H1 (cell line): ENCODE data around the gene RCBTB2. TPM values are rescaled to one million over a fixed set of nuclear protein-coding genes. Genes with fewer than 3 reads are reported as not detected.

ENCODE experiments used
- CTCF ChIA-PET: fragments of 300-600 bp; sonication (Branson Sonifier 250); formaldehyde crosslinking; loops from one replicate; lab custom pipeline; 2021; ENCODE audit not compliant: partially characterized antibody; lab: Charles Lee
- POLR2A ChIA-PET: fragments of 300-600 bp; sonication (Branson Sonifier 250); formaldehyde crosslinking; loops from one replicate; lab custom pipeline; 2021; ENCODE audit warnings: inconsistent platforms; ENCODE audit not compliant: partially characterized antibody; lab: Charles Lee
- DNase-seq, 2 experiments: peaks; one replicate each; pipeline versions ENCODE4 v3.0.0 to v3.0.0-alpha.2; 2010 to 2022; ENCODE audit warnings: low spot score in 2 of 2, low read depth in 1 of 2, mixed read lengths in 1 of 2
- FAIRE-seq: peaks from 2 replicates; lab custom pipeline; 2011; peaks lifted over from hg19 to GRCh38; lab: Jason Lieb, UNC
- H2AFZ ChIP-seq: 2 replicates; pipeline ENCODE4 v1.8.1; 2012; ENCODE audit warnings: low read length, inconsistent platforms
- H2AK5ac ChIP-seq: 2 replicates; pipeline ENCODE4 v1.6.1; 2013; ENCODE audit warnings: low read depth, low read length
- H2BK120ac ChIP-seq: replicated peaks from 2 replicates; pipeline ENCODE3; 2013; ENCODE audit warnings: low read depth, low read length, inconsistent platforms
- H2BK12ac ChIP-seq: 2 replicates; pipeline ENCODE4 v1.6.1; 2013; ENCODE audit warnings: low read depth, low read length
- H2BK15ac ChIP-seq: 2 replicates; pipeline ENCODE4 v1.6.1; 2013; ENCODE audit warnings: low read length
- H2BK20ac ChIP-seq: 2 replicates; pipeline ENCODE4 v1.6.1; 2013; ENCODE audit warnings: low read length
- H2BK5ac ChIP-seq: 2 replicates; pipeline ENCODE4 v1.6.1; 2013; ENCODE audit warnings: low read depth, low read length
- H3K14ac ChIP-seq: 2 replicates; pipeline ENCODE4 v1.6.1; 2013; ENCODE audit warnings: inconsistent platforms; ENCODE audit not compliant: insufficient read length
- H3K18ac ChIP-seq: 2 replicates; pipeline ENCODE4 v1.6.1; 2013; ENCODE audit warnings: low read length; ENCODE audit errors: extremely low read depth
- H3K23ac ChIP-seq: 2 replicates; pipeline ENCODE4 v1.6.1; 2013; ENCODE audit warnings: inconsistent platforms; ENCODE audit not compliant: insufficient read length
- H3K23me2 ChIP-seq: 2 replicates; pipeline ENCODE4 v1.6.1; 2013; ENCODE audit warnings: low read depth, low read length
- H3K27ac ChIP-seq: 2 replicates; pipeline ENCODE4 v1.6.1; 2011; ENCODE audit warnings: low read depth, low read length, inconsistent platforms
- H3K27me3 ChIP-seq, 4 experiments: replicated peaks in 1 of 4; 1 replicate in 1 of 4; 2 replicates in 3 of 4; pipeline versions ENCODE4 v1.6.1 to v1.8.1; 2011 to 2013; ENCODE audit warnings: low read length in 3 of 4, mild to moderate bottlenecking in 3 of 4, inconsistent platforms in 2 of 4, mixed read lengths in 2 of 4, moderate library complexity in 1 of 4; ENCODE audit not compliant: control insufficient read depth in 3 of 4, insufficient read depth in 3 of 4; ENCODE audit errors: extremely low read depth in 1 of 4
- H3K36me3 ChIP-seq, 4 experiments: 2 replicates each; pipeline versions ENCODE4 v1.6.1 to v1.8.1; 2011 to 2013; ENCODE audit warnings: mild to moderate bottlenecking in 4 of 4, low read length in 3 of 4, moderate library complexity in 2 of 4, control low read depth in 1 of 4, inconsistent platforms in 1 of 4; ENCODE audit not compliant: insufficient read depth in 4 of 4, control insufficient read depth in 2 of 4
- H3K4ac ChIP-seq: replicated peaks from 2 replicates; pipeline ENCODE3; 2013; ENCODE audit warnings: low read length, low read depth, mixed read lengths, inconsistent platforms; ENCODE audit not compliant: insufficient read length
- H3K4me1 ChIP-seq, 4 experiments: replicated peaks in 1 of 4; 1 replicate in 1 of 4; 2 replicates in 3 of 4; pipeline versions ENCODE4 v1.6.1 to v1.8.1; 2011 to 2013; ENCODE audit warnings: low read length in 3 of 4, inconsistent platforms in 2 of 4, mixed read lengths in 1 of 4; ENCODE audit not compliant: insufficient read depth in 4 of 4, control insufficient read depth in 3 of 4
- H3K4me2 ChIP-seq, 2 experiments: 2 replicates each; pipeline versions ENCODE4 v1.6.1 to v1.8.1; 2011 to 2013; ENCODE audit warnings: low read depth in 2 of 2, low read length in 2 of 2, control low read depth in 1 of 2, inconsistent platforms in 1 of 2, mild to moderate bottlenecking in 1 of 2; ENCODE audit not compliant: insufficient read depth in 1 of 2
- H3K4me3 ChIP-seq, 4 experiments: fragments of 200-600, 300-600 bp in 1 of 4; sonication (generic), shearing (Covaris generic), sonication (Bioruptor Twin) in 1 of 4; 2 replicates each; pipeline versions ENCODE4 v1.5.1 to v1.8.1; 2011 to 2016; ENCODE audit warnings: low read length in 4 of 4, low read depth in 3 of 4, control low read depth in 2 of 4, inconsistent platforms in 2 of 4, mild to moderate bottlenecking in 2 of 4, mixed read lengths in 1 of 4, moderate library complexity in 1 of 4; ENCODE audit not compliant: insufficient read depth in 2 of 4; ENCODE audit errors: extremely low read depth in 1 of 4
- H3K56ac ChIP-seq: replicated peaks from 2 replicates; pipeline ENCODE3; 2013; ENCODE audit warnings: low read depth, mild to moderate bottlenecking, mixed read lengths, low read length, inconsistent platforms; ENCODE audit not compliant: insufficient read length
- H3K79me1 ChIP-seq: 2 replicates; pipeline ENCODE4 v1.6.1; 2013; ENCODE audit warnings: low read depth, low read length, control low read depth
- H3K79me2 ChIP-seq, 2 experiments: 2 replicates each; pipeline versions ENCODE4 v1.6.1 to v1.8.1; 2012 to 2013; ENCODE audit warnings: low read length in 2 of 2, mild to moderate bottlenecking in 2 of 2, inconsistent platforms in 1 of 2; ENCODE audit not compliant: insufficient read depth in 2 of 2, control insufficient read depth in 1 of 2
- H3K9ac ChIP-seq, 4 experiments: replicated peaks in 1 of 4; 1 replicate in 1 of 4; 2 replicates in 3 of 4; pipeline versions ENCODE4 v1.6.1 to v1.8.1; 2011 to 2013; ENCODE audit warnings: low read depth in 3 of 4, low read length in 3 of 4, control low read depth in 2 of 4, mild to moderate bottlenecking in 2 of 4, moderate library complexity in 2 of 4, inconsistent platforms in 1 of 4; ENCODE audit errors: extremely low read depth in 1 of 4
- H3K9me3 ChIP-seq, 2 experiments: 2 replicates each; pipeline versions ENCODE4 v1.6.1 to v1.8.1; 2012 to 2013; ENCODE audit warnings: mild to moderate bottlenecking in 2 of 2, moderate library complexity in 2 of 2, control low read depth in 1 of 2, inconsistent platforms in 1 of 2, low read depth in 1 of 2, low read length in 1 of 2, mixed read lengths in 1 of 2; ENCODE audit not compliant: insufficient read depth in 2 of 2
- H4K20me1 ChIP-seq, 2 experiments: replicated peaks in 1 of 2; 2 replicates each; pipeline versions ENCODE3 to v1.8.1; 2011 to 2013; ENCODE audit warnings: inconsistent platforms in 2 of 2, low read length in 2 of 2, mild to moderate bottlenecking in 1 of 2; ENCODE audit not compliant: insufficient read depth in 2 of 2, control insufficient read depth in 1 of 2
- H4K5ac ChIP-seq: 2 replicates; pipeline ENCODE4 v1.6.1; 2013; ENCODE audit warnings: low read length, low read depth, mixed read lengths, inconsistent platforms; ENCODE audit not compliant: insufficient read length
- H4K8ac ChIP-seq: 2 replicates; pipeline ENCODE4 v1.8.0; 2013; ENCODE audit warnings: mild to moderate bottlenecking, moderate library complexity, low read length, inconsistent platforms; ENCODE audit not compliant: insufficient read depth; ENCODE audit errors: extremely low read depth
- H4K91ac ChIP-seq: replicated peaks from 2 replicates; pipeline ENCODE3; 2013; ENCODE audit warnings: low read length, mixed read lengths, inconsistent platforms; ENCODE audit not compliant: insufficient read length
- CBX5 ChIP-seq: fragments of 300-800, 300-1000 bp; sonication (generic); IDR thresholded peaks from 2 replicates; pipeline ENCODE4 v1.7.1; 2016; ENCODE audit warnings: antibody characterized with exemption, low read length, low read depth
- CHD1 ChIP-seq: IDR thresholded peaks from 2 replicates; pipeline ENCODE4 v1.6.1; 2012; ENCODE audit warnings: low read depth, low read length, improper control_type of control experiment
- CHD2 ChIP-seq: IDR thresholded peaks from 2 replicates; pipeline ENCODE4 v1.6.1; 2012; ENCODE audit warnings: low read length, improper control_type of control experiment
- HDAC2 ChIP-seq, 2 experiments: fragments of 300-600 bp in 1 of 2; sonication (generic) in 1 of 2; IDR thresholded peaks; 2 replicates each; pipeline ENCODE4 v1.6.1; 2011 to 2012; ENCODE audit warnings: low read depth in 2 of 2, low read length in 2 of 2, mild to moderate bottlenecking in 2 of 2, moderate library complexity in 2 of 2, borderline replicate concordance in 1 of 2, inconsistent platforms in 1 of 2
- JUN ChIP-seq: IDR thresholded peaks from 2 replicates; pipeline ENCODE4 v1.6.1; 2011; ENCODE audit warnings: low read depth, mild to moderate bottlenecking, improper control_type of control experiment, low read length
- KDM1A ChIP-seq: fragments of 200-600, 300-600 bp; sonication (generic); IDR thresholded peaks from 2 replicates; pipeline ENCODE4 v1.7.1; 2016; ENCODE audit warnings: mild to moderate bottlenecking, low read length, borderline replicate concordance
- PHF8 ChIP-seq: fragments of 200-600 bp; sonication (generic); conservative IDR thresholded peaks from 2 replicates; pipeline ENCODE4 v1.7.1; 2012; ENCODE audit warnings: low read depth, mild to moderate bottlenecking, inconsistent platforms, low read length, moderate library complexity
- SUZ12 ChIP-seq: fragments of 200-600 bp; sonication (generic); IDR thresholded peaks from 2 replicates; pipeline ENCODE4 v1.6.1; 2012; ENCODE audit warnings: mild to moderate bottlenecking, inconsistent platforms, low read length, moderate library complexity, mixed read lengths
- USF2 ChIP-seq: IDR thresholded peaks from 2 replicates; pipeline ENCODE4 v1.6.1; 2011; ENCODE audit warnings: low read length, improper control_type of control experiment
- WGBS, 2 experiments: shearing (Covaris generic) in 1 of 2; methylation state at CpG; one replicate each; pipeline versions ENCODE4 v1.1.6 to v1.1.7; 2013 to 2015; ENCODE audit warnings: low lambda C conversion rate in 2 of 2, mixed read lengths in 2 of 2, inconsistent platforms in 1 of 2, low coverage in 1 of 2, missing lambda C conversion rate in 1 of 2; ENCODE audit not compliant: insufficient replicate concordance in 2 of 2, insufficient coverage in 1 of 2, insufficient read length in 1 of 2; ENCODE audit errors: extremely low coverage in 1 of 2, missing lambda C conversion rate in 1 of 2; 5-methylcytosine and 5-hydroxymethylcytosine counted together
- polyA plus RNA-seq, 7 experiments: library from polyadenylated mRNA; depleted of rRNA in 3 of 7; stranded (reverse) in 5 of 7; unstranded in 2 of 7; fragments of >200 nt in 5 of 7; fragments of 200-250 nt in 2 of 7; gene quantifications; 1 replicate in 5 of 7; 2 replicates in 1 of 7; 4 replicates in 1 of 7; pipeline versions ENCODE4 v1.2.1 to v1.2.3, GENCODE V29; 2011 to 2013; ENCODE audit warnings: missing spikeins in 2 of 7, mixed read lengths in 2 of 7
- total RNA-seq: library from RNA; stranded (reverse); fragmentation: NEBNext Ultra II Directional; extraction: Animal tissue kit (Norgen Biotek cat#: 25700); gene quantifications from 2 replicates; pipeline ENCODE4 v1.2.1, GENCODE V29; 2021
- TF ChIP-seq, protein P1 (sequence below): IDR thresholded peaks from 2 replicates; pipeline ENCODE4 v1.6.1; 2012; ENCODE audit warnings: inconsistent platforms
- TF ChIP-seq, protein P2 (sequence below): IDR thresholded peaks from 2 replicates; pipeline ENCODE4 v1.6.1; 2012; ENCODE audit warnings: inconsistent platforms

RCBTB2 gene
- total and polyA plus RNA-seq, 2 of the 8 experiments (the other 6 are each of a cell fraction or from before 2014, with no cell fraction given): 5.2 to 8.4 TPM

DNA sequence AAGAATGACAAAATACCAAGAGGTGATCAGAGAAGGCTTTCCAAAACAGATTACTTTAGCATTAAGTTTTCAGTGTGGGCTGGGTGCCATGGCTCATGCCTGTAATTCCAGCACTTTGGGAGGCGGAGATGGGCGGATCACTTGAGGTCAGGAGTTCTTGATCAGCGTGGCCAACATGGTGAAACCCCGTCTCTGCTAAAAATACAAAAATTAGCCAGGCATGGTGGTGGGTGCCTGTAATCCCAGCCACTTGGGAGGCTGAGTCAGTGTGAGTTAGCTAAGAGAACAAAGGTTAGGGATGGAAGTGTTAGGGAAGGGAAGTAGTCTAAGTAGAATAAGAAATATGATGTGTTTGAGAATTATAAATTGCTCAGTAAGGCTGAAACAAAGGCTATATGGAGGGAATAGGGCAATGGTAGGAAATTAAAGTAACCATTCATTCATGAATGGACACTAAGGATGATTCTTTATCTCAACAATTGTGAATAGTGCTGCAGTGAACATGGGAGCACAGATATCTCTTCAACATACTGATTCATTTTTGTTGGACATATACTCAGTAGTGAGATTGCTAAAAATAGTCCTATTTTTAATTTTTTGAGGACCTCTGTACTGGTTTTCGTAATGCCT is 3.9 kb upstream of the RCBTB2 start:
- Histone ChIP-seq H2BK12ac (no peak overlapping the region), H3K9me3 (no peaks in the 10 kb centered on the region), H4K20me1 (no peaks in the 10 kb centered on the region), H3K4me2 (no peak overlapping the region), H2AK5ac (no peak overlapping the region), H3K18ac (no peak overlapping the region), H4K91ac (no peak overlapping the region), H3K56ac (no peak overlapping the region), H2BK20ac (no peak overlapping the region), H3K27ac (no peak overlapping the region), H3K79me1 (no peaks in the 10 kb centered on the region), H3K9ac (no peak overlapping the region), H4K8ac (no peak overlapping the region), H2BK5ac (no peak overlapping the region), H3K79me2 (peaks cover 0 to 4% of the 10 kb centered on the region in 2 experiments; a peak in 1 of 4 replicates), H2AFZ (no peak overlapping the region), H4K5ac (no peak overlapping the region), H2BK120ac (no peak overlapping the region), H3K4ac (no peak overlapping the region), H3K4me3 (no peak overlapping the region), H3K27me3 (no peaks in the 10 kb centered on the region), H3K23me2 (peaks cover 2% of the 10 kb centered on the region), H3K23ac (no peak overlapping the region), H3K4me1 (peaks cover 0 to 5% (median 3%) of the 10 kb centered on the region in 4 experiments; a peak in 4 of 7 replicates), H3K36me3 (no peaks in the 10 kb centered on the region), H2BK15ac (no peak overlapping the region), H3K14ac (no peak overlapping the region)
- TF ChIP-seq PHF8: no peak
- no peak for TF ChIP-seq JUN
- TF ChIP-seq CHD2: no peak
- TF ChIP-seq, protein P1, sequence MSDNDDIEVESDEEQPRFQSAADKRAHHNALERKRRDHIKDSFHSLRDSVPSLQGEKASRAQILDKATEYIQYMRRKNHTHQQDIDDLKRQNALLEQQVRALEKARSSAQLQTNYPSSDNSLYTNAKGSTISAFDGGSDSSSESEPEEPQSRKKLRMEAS: no peak
- TF ChIP-seq SUZ12: no peak
- TF ChIP-seq CHD1: no peak
- TF ChIP-seq, protein P2, sequence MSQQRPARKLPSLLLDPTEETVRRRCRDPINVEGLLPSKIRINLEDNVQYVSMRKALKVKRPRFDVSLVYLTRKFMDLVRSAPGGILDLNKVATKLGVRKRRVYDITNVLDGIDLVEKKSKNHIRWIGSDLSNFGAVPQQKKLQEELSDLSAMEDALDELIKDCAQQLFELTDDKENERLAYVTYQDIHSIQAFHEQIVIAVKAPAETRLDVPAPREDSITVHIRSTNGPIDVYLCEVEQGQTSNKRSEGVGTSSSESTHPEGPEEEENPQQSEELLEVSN: no peak
- no peak for TF ChIP-seq HDAC2 (IDR thresholded peaks at IDR 0.05; ENCODE audit: borderline replicate concordance in 1 of 2, low read depth in 2 of 2, low read length in 2 of 2)
- TF ChIP-seq KDM1A: no peak
- no peak for TF ChIP-seq CBX5
- TF ChIP-seq USF2: no peak
- FAIRE-seq (no peak), DNase-seq (no peak)
- POLR2A ChIA-PET: no interaction called here
- WGBS, 2 experiments: 98% methylated on average over 5 of the region's 5 CpGs; no CpG with 5 or more reads in 1 of the 2 experiments
- CTCF ChIA-PET: interaction anchor here (0.6 kb wide), 1 partner anchor 1989 kb away, joined by 3 read pairs; no protein-coding TSS in a partner anchor
